HG02642 (cell line): ENCODE data around the gene OR51E1.

Experiments
- ATAC-seq: cut with Tn5 transposase; IDR thresholded peaks from one replicate; pipeline ENCODE4 v1.9.1; 2021; ENCODE audit warnings: mild to moderate bottlenecking; ENCODE audit not compliant: unreplicated experiment, poor library complexity

The OR51E1 gene

GRCh38 chr11:4704054-4704789, 60.4 kb downstream of the OR51E1 start, which contains the start of gene MMP26:
Gene MMP26, plus strand, starts transcription at chr11:4704784.
- peak; percentile 50 for ATAC-seq

DNA sequence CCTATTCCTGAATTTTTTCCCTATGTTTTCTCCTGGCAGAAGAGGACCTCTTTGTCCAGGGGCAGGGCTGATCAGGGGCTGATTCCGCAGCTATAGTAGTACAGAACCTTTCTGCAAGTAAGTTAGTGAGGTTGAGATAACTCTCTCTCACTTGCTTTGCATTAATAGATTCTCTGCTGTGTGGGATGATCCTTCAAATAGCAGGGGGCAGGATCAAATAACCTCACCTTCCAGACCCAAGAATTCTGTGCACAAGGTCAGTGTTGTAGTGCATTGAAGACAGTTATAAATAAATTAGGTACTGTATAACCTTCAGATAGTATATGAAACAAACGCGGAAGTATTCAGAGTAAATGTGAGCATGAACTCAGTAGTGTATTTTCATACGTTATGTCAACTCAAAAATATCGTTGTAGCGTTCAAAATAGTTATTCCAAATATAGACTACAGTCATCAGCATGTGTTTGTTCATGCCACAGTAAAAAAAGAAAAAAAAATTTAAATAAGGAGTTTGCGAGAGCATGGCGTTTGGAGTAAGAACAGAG, 61.1 kb downstream of the OR51E1 start:
- no peak for ATAC-seq
